CD4-positive, alpha-beta T cell (primary cell): ENCODE results near the gene MICALL2. TPM values are rescaled to one million over a fixed set of nuclear protein-coding genes. Genes with fewer than 3 reads are reported as not detected.
A peak's percentile ranks its signal among the peaks of the same experiment; 100 is the strongest.

Source experiments
- ATAC-seq: fragments of 200-7000 bp; cut with Tn5 transposase; one replicate; pipeline ENCODE4 v1.10.0; 2022; ENCODE audit warnings: mild to moderate bottlenecking; ENCODE audit not compliant: poor library complexity
- CTCF ChIA-PET: fragments of 350-600 bp; sonication (Branson Sonifier 250); formaldehyde crosslinking; loops from one replicate; lab custom pipeline; 2021; ENCODE audit warnings: antibody characterized with exemption, inconsistent platforms; lab: Charles Lee
- POLR2A ChIA-PET: fragments of 350-600 bp; sonication (Branson Sonifier 250); formaldehyde crosslinking; loops from one replicate; lab custom pipeline; 2021; ENCODE audit warnings: antibody characterized with exemption, inconsistent platforms; lab: Charles Lee
- DNase-seq, 14 experiments: peaks; one replicate each; pipeline ENCODE4 v3.0.0-alpha.2; 2013 to 2020; ENCODE audit warnings: mixed read lengths in 2 of 14
- H3K27ac ChIP-seq, 2 donors: one replicate each; pipeline versions ENCODE4 v1.5.1 to v1.7.0; 2013; ENCODE audit warnings: low read length in 2 of 2, low read depth in 1 of 2, mild to moderate bottlenecking in 1 of 2
- H3K27me3 ChIP-seq, 2 experiments: 1 replicate in 1 of 2; 2 replicates in 1 of 2; pipeline versions ENCODE4 v1.6.1 to v1.7.0; 2013; ENCODE audit warnings: low read length in 2 of 2, control low read depth in 1 of 2, mild to moderate bottlenecking in 1 of 2, moderate library complexity in 1 of 2; ENCODE audit not compliant: insufficient read depth in 2 of 2, control insufficient read depth in 1 of 2
- H3K36me3 ChIP-seq: one replicate; pipeline ENCODE4 v1.6.1; 2013; ENCODE audit warnings: low read length, control low read depth; ENCODE audit not compliant: insufficient read depth
- H3K4me1 ChIP-seq: one replicate; pipeline ENCODE4 v1.6.1; 2013; ENCODE audit warnings: low read length, control low read depth; ENCODE audit not compliant: insufficient read depth
- H3K4me3 ChIP-seq: one replicate; pipeline ENCODE4 v1.5.1; 2013; ENCODE audit warnings: mild to moderate bottlenecking, low read length, moderate library complexity
- H3K9me3 ChIP-seq, 2 experiments: 1 replicate in 1 of 2; 2 replicates in 1 of 2; pipeline versions ENCODE4 v1.6.1 to v1.7.0; 2013; ENCODE audit warnings: low read length in 2 of 2, mild to moderate bottlenecking in 2 of 2, control low read depth in 1 of 2, moderate library complexity in 1 of 2; ENCODE audit not compliant: control insufficient read depth in 1 of 2, insufficient read depth in 1 of 2
- H3K27ac Mint-ChIP-seq: one replicate; pipeline ENCODE4 v1.8.0; 2020; ENCODE audit warnings: mixed read lengths
- H3K27me3 Mint-ChIP-seq: one replicate; pipeline ENCODE4 v1.8.0; 2021; ENCODE audit warnings: mixed read lengths
- H3K36me3 Mint-ChIP-seq: one replicate; pipeline ENCODE4 v1.8.0; 2021; ENCODE audit warnings: low read depth, mixed read lengths
- H3K4me1 Mint-ChIP-seq: one replicate; pipeline ENCODE4 v1.8.0; 2021; ENCODE audit warnings: low read depth, mixed read lengths
- H3K4me3 Mint-ChIP-seq: one replicate; pipeline ENCODE4 v1.8.0; 2020; ENCODE audit warnings: mild to moderate bottlenecking, mixed read lengths
- H3K9me3 Mint-ChIP-seq: one replicate; pipeline ENCODE4 v1.8.0; 2020; ENCODE audit warnings: mixed read lengths
- CTCF ChIP-seq: fragments of 200-600 bp; IDR thresholded peaks from one replicate; pipeline ENCODE4 v1.8.0; 2022; ENCODE audit warnings: antibody characterized with exemption, mild to moderate bottlenecking
- intact Hi-C, 2 experiments: fragments of 100-400 bp; cut with DNase I in 1 of 2; cut with micrococcal nuclease in 1 of 2; formaldehyde crosslinking; loops; one replicate each; pipeline versions ENCODE4 v1.15.1 to v1.9.0; 2023 to 2025; cut with DNase I, micrococcal nuclease
- total RNA-seq, 174 experiments: library from RNA in 2 of 174; stranded (reverse) in 2 of 174; gene quantifications; one replicate each; pipeline ENCODE4 v1.2.3 and lab custom pipeline; 2021 to 2026

Gene MICALL2
- total RNA-seq, 2 experiments from 2014 or later: 1.9 to 2.2 TPM

GRCh38 chr7:1433128-1433920, 25.9 kb downstream of the MICALL2 start:
- Mint-ChIP-seq H3K4me3 (no peak overlapping the region), H3K9me3 (no peaks in the 10 kb centered on the region), H3K27ac (no peak overlapping the region), H3K36me3 (no peaks in the 10 kb centered on the region), H3K27me3 (peaks cover 5% of the 10 kb centered on the region), H3K4me1 (peaks cover 5% of the 10 kb centered on the region)
- ATAC-seq (no peak), DNase-seq (no peak)
- TF ChIP-seq CTCF: no peak
- H3K4me1 ChIP-seq: peaks cover 9% of the 10 kb centered on the region
- intact Hi-C loops: loop anchor here in 1 of 2 experiments (2.0 to 5.0 kb wide), 4 partner anchors 17 to 241 kb away; no protein-coding TSS in a partner anchor
- CTCF ChIA-PET: interaction anchor here (1.1 to 2.8 kb wide), 3 partner anchors 16 to 208 kb away, joined by 4 to 12 read pairs (median 8); no protein-coding TSS in a partner anchor
- no peak overlapping the region for H3K27ac ChIP-seq
- H3K27me3 ChIP-seq: peaks cover 0 to 11% of the 10 kb centered on the region in 2 experiments
- H3K36me3 ChIP-seq: no peaks in the 10 kb centered on the region
- no peak overlapping the region for H3K4me3 ChIP-seq
- no peaks in the 10 kb centered on the region for H3K9me3 ChIP-seq
- POLR2A ChIA-PET: no interaction called here

- no peak overlapping the region for H3K27ac ChIP-seq
- POLR2A ChIA-PET: no interaction called here
- peaks cover 5% of the 10 kb centered on the region for H3K27me3 Mint-ChIP-seq
- no peak overlapping the region for H3K4me3 Mint-ChIP-seq
- peaks cover 0 to 11% of the 10 kb centered on the region in 2 experiments for H3K27me3 ChIP-seq
- peak; percentile 98 for ATAC-seq
- H3K9me3 ChIP-seq: no peaks in the 10 kb centered on the region
- DNase-seq: peak; percentile 64 to 88 (median 76)
- intact Hi-C loops: loop anchor here (1.0 to 5.0 kb wide), 5 partner anchors 15 to 240 kb away; no protein-coding TSS in a partner anchor
- CTCF ChIA-PET: interaction anchor here (1.0 to 2.8 kb wide), 4 partner anchors 15 to 207 kb away, joined by 3 to 12 read pairs (median 6); no protein-coding TSS in a partner anchor
- no peaks in the 10 kb centered on the region for H3K36me3 Mint-ChIP-seq
- H3K4me1 Mint-ChIP-seq: peaks cover 5% of the 10 kb centered on the region
- H3K27ac Mint-ChIP-seq: no peak overlapping the region
- H3K4me1 ChIP-seq: peaks cover 9% of the 10 kb centered on the region
- H3K4me3 ChIP-seq: no peak overlapping the region
- no peaks in the 10 kb centered on the region for H3K9me3 Mint-ChIP-seq
- no peaks in the 10 kb centered on the region for H3K36me3 ChIP-seq
- TF ChIP-seq CTCF: peak; percentile 97
Measured at GRCh38 chr7:1432411-1433082, 26.7 kb downstream of the MICALL2 start.

GRCh38 chr7:1431634-1432380, 27.5 kb downstream of the MICALL2 start:
- H3K4me1 ChIP-seq: peaks cover 9% of the 10 kb centered on the region
- ATAC-seq (no peak), DNase-seq (no peak)
- no peaks in the 10 kb centered on the region for H3K36me3 ChIP-seq
- H3K27ac ChIP-seq: no peak overlapping the region
- Mint-ChIP-seq H3K36me3 (no peaks in the 10 kb centered on the region), H3K4me1 (peaks cover 5% of the 10 kb centered on the region), H3K9me3 (no peaks in the 10 kb centered on the region), H3K27ac (no peak overlapping the region), H3K4me3 (no peak overlapping the region), H3K27me3 (peaks cover 5% of the 10 kb centered on the region)
- TF ChIP-seq CTCF: no peak
- intact Hi-C loops: loop anchor here (1.0 to 5.0 kb wide), 5 partner anchors 15 to 240 kb away; no protein-coding TSS in a partner anchor
- ChIA-PET CTCF (interaction anchor here (1.0 to 2.8 kb wide), 4 partner anchors 14 to 207 kb away, joined by 3 to 12 read pairs (median 6); no protein-coding TSS in a partner anchor), POLR2A (no interaction called here)
- H3K4me3 ChIP-seq: no peak overlapping the region
- peaks cover 0 to 11% of the 10 kb centered on the region in 2 experiments for H3K27me3 ChIP-seq
- H3K9me3 ChIP-seq: no peaks in the 10 kb centered on the region
